Myocyte (in vitro differentiated cells): Measurements from ENCODE around the gene WDHD1. TPM values are rescaled to one million over a fixed set of nuclear protein-coding genes. Genes with fewer than 3 reads are reported as not detected.

ENCODE experiments used
- total RNA-seq: library from RNA; depleted of rRNA; stranded (reverse); fragments of >200 nt; gene quantifications from 2 replicates; pipeline ENCODE4 v1.2.3, GENCODE V29; 2014

Gene WDHD1
- total RNA-seq, 1 donor from 2014 or later = 5.3 TPM

Other genes with a start within 250 kb of the WDHD1 start
- gene GCH1, start 124.3 kb downstream of the WDHD1 start, total RNA-seq = 2.2 and 2.5 TPM in 2 replicates
- 23.9 and 24.7 TPM in 2 replicates for gene SOCS4, start 137 bp upstream of the WDHD1 start, total RNA-seq
- 158 and 216 TPM in 2 replicates for gene MAPK1IP1L, start 24.5 kb upstream of the WDHD1 start, total RNA-seq
- gene LGALS3, start 102.2 kb upstream of the WDHD1 start, total RNA-seq = 223 and 256 TPM in 2 replicates
- 0.27 and 0.94 TPM in 2 replicates for gene DLGAP5, start 164.5 kb upstream of the WDHD1 start, total RNA-seq
- 20.9 and 30.3 TPM in 2 replicates for gene FBXO34, start 244.3 kb upstream of the WDHD1 start, total RNA-seq